ENCODE data around the gene TMEM184C.

GRCh38 chr4:147717878-147718277, 100.7 kb downstream of the TMEM184C start:
- TF ChIP-seq CTCF (IDR thresholded peaks at IDR 0.05; ENCODE audit: low read length) (no peak), EZH2 (optimal IDR thresholded peaks at IDR 0.05; ENCODE audit: low read depth, low read length) (no peak), EZH2phosphoT487 (IDR thresholded peaks at IDR 0.05; ENCODE audit: low read length) (no peak)
